ENCODE data around the gene AATF. TPM values are rescaled to one million over a fixed set of nuclear protein-coding genes. Genes with fewer than 3 reads are reported as not detected.
A peak's percentile ranks its signal among the peaks of the same experiment; 100 is the strongest.

Gene AATF
- total and polyA plus RNA-seq, 9 of the 15 experiments (the other 6 are each of a cell fraction or from before 2014, with no cell fraction given), result 34.5 to 133 (median 90.1) TPM

- Histone ChIP-seq H3K27me3 (ENCODE audit: control insufficient read depth in 2 of 2, insufficient read depth in 2 of 2, low read length in 2 of 2) (no peaks in the 10 kb centered on the region), H3K9me1 (ENCODE audit: control insufficient read depth, insufficient read depth, low read length) (no peaks in the 10 kb centered on the region), H3K27ac (ENCODE audit: extremely low read depth, low read depth, low read length) (no peak overlapping the region), H3K4me3 (no peak overlapping the region), H2AFZ (ENCODE audit: low read depth, low read length) (no peak overlapping the region), H3K36me3 (ENCODE audit: control insufficient read depth, insufficient read depth, low read length) (peaks cover 19% of the 10 kb centered on the region; the same call in 2 of the 3 replicates), H3K9ac (ENCODE audit: insufficient read depth in 1 of 2, low read depth in 2 of 2, low read length in 2 of 2) (no peak overlapping the region), H3K4me2 (ENCODE audit: insufficient read depth, low read length) (no peak overlapping the region), H4K20me1 (replicated peaks; ENCODE audit: control insufficient read depth, insufficient read depth, low read length) (no peaks in the 10 kb centered on the region), H3K9me3 (replicated peaks; ENCODE audit: control insufficient read depth, insufficient read depth, low read depth, low read length) (no peaks in the 10 kb centered on the region), H3K4me1 (replicated peaks in 1 of 2; ENCODE audit: control insufficient read depth in 2 of 2, insufficient read depth in 2 of 2, low read length in 2 of 2) (no peaks in the 10 kb centered on the region; a peak in 1 of 5 replicates), H3K79me2 (ENCODE audit: control insufficient read depth, insufficient read depth, low read length) (no peaks in the 10 kb centered on the region)
- 48% methylated on average over 5 of the region's 5 CpGs for WGBS (ENCODE audit: insufficient coverage, low coverage, missing lambda C conversion rate)
- intact Hi-C loops (cut with micrococcal nuclease), result no loop called here
- ATAC-seq, result peak; percentile 70
- in situ Hi-C loops (cut with MboI), result no loop called here
- TF ChIP-seq CTCF (IDR thresholded peaks at IDR 0.05 in 2 of 3, conservative IDR thresholded peaks at IDR 0.05 in 1 of 3; ENCODE audit: insufficient read depth in 2 of 3, low read depth in 1 of 3, low read length in 3 of 3) (peak in 1 of 3 experiments; percentile 8; a peak in 2 of 6 replicates), RNF219 (CRISPR knock-in tag; IDR thresholded peaks at IDR 0.05) (no peak), CREB5 (CRISPR knock-in tag; IDR thresholded peaks at IDR 0.05) (no peak)
- peak in 2 of 4 experiments; percentile 33 to 34 for DNase-seq (ENCODE audit: extremely low read depth in 1 of 4, low spot score in 3 of 4)
- CTCF ChIA-PET (ENCODE audit: low intra/inter-chr PET ratio), result no interaction called here
- no peak for FAIRE-seq
- no TSS peak for BruUV-seq (replicated peaks)
- POLR2A ChIA-PET, result interaction anchor here (0.8 to 1.6 kb wide), 4 partner anchors 12 to 482 kb away, joined by 3 to 5 read pairs (median 4); no protein-coding TSS in a partner anchor
These were observed 132.5 kb downstream of the AATF start for GRCh38 chr17:37081287-37081686.
